ENCODE results near the gene ZPR1. TPM values are rescaled to one million over a fixed set of nuclear protein-coding genes. Genes with fewer than 3 reads are reported as not detected.

The ZPR1 gene
- total and polyA plus RNA-seq, 2 donors (not counting 1 experiment from before 2014, with no cell fraction given) = 17.9 to 63.1 TPM

DNA sequence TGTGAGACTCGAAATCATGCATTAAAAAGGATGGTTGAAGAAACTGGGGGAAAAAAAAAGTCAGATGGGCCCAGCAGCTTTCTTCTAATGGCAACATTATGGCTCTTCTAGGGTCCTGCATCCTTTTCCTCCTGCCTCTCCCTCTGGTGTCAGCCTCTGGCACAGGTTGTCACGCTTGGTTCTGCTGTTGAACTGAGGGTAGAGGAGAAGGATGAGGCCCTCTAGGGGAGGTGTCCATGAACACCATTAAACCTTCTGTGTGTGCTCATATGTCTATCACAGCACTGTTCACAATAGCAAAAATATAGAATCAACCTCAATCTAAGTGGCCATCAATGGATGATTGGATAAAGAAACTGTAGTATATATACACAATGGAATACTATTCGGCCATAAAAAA is 51.1 kb downstream of the ZPR1 start:
- Mint-ChIP-seq H3K4me1 (peaks cover 15% of the 10 kb centered on the region), H3K9me3 (ENCODE audit: insufficient read depth) (no peaks in the 10 kb centered on the region), H3K27ac (no peak overlapping the region), H3K27me3 (no peaks in the 10 kb centered on the region), H3K4me3 (no peak overlapping the region)
- no peak overlapping the region for H3K4me3 ChIP-seq (ENCODE audit: control extremely low read depth in 1 of 5, extremely low read depth in 1 of 5, insufficient read depth in 1 of 5, low read depth in 2 of 5, low read length in 4 of 5)
- ATAC-seq (ENCODE audit: low read depth) (no peak), DNase-seq (no peak)
- no peak overlapping the region for H2AFZ ChIP-seq (ENCODE audit: insufficient read depth, low read depth, low read length, poor library complexity, severe bottlenecking)
- H3K27me3 ChIP-seq (replicated peaks in 1 of 4; ENCODE audit: control extremely low read depth in 1 of 4, control insufficient read depth in 3 of 4, insufficient read depth in 4 of 4, low read length in 3 of 4) = no peaks in the 10 kb centered on the region
- no peak overlapping the region for H3K27ac ChIP-seq (ENCODE audit: low read length in 2 of 2)
- no peaks in the 10 kb centered on the region for H3K79me2 ChIP-seq (ENCODE audit: control insufficient read depth, insufficient read depth, low read length)
- peaks cover 0 to 12% of the 10 kb centered on the region in 2 donors for H3K4me1 ChIP-seq (ENCODE audit: control insufficient read depth in 2 of 2, insufficient read depth in 2 of 2, low read length in 2 of 2)
- intact Hi-C loops (cut with micrococcal nuclease) = no loop called here
- H3K36me3 ChIP-seq (replicated peaks in 1 of 2; ENCODE audit: control extremely low read depth in 1 of 2, control insufficient read depth in 1 of 2, extremely low read depth in 1 of 2, insufficient read depth in 2 of 2, low read length in 1 of 2) = peaks cover 0 to 1% of the 10 kb centered on the region in 2 experiments
- ChIA-PET POLR2A (no interaction called here), CTCF (no interaction called here)
- no peaks in the 10 kb centered on the region for H4K20me1 ChIP-seq (ENCODE audit: control insufficient read depth, insufficient read depth, low read length, poor library complexity, severe bottlenecking)
- no peaks in the 10 kb centered on the region for H3K9me3 ChIP-seq (ENCODE audit: control extremely low read depth in 1 of 3, control insufficient read depth in 2 of 3, insufficient read depth in 1 of 3, low read length in 2 of 3)
- no peak for TF ChIP-seq EZH2 (IDR thresholded peaks at IDR 0.05; ENCODE audit: borderline replicate concordance, insufficient read depth, low read depth, low read length, poor library complexity, severe bottlenecking)
- TF ChIP-seq, protein P1, sequence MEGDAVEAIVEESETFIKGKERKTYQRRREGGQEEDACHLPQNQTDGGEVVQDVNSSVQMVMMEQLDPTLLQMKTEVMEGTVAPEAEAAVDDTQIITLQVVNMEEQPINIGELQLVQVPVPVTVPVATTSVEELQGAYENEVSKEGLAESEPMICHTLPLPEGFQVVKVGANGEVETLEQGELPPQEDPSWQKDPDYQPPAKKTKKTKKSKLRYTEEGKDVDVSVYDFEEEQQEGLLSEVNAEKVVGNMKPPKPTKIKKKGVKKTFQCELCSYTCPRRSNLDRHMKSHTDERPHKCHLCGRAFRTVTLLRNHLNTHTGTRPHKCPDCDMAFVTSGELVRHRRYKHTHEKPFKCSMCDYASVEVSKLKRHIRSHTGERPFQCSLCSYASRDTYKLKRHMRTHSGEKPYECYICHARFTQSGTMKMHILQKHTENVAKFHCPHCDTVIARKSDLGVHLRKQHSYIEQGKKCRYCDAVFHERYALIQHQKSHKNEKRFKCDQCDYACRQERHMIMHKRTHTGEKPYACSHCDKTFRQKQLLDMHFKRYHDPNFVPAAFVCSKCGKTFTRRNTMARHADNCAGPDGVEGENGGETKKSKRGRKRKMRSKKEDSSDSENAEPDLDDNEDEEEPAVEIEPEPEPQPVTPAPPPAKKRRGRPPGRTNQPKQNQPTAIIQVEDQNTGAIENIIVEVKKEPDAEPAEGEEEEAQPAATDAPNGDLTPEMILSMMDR (IDR thresholded peaks at IDR 0.05) = no peak
- H3K4me2 ChIP-seq (replicated peaks; ENCODE audit: low read depth, low read length, poor library complexity, severe bottlenecking) = no peak overlapping the region
- H3K9ac ChIP-seq (ENCODE audit: low read length) = no peak overlapping the region
- WGBS (ENCODE audit: insufficient coverage) = no CpG with 5 or more reads among the region's 3 CpGs

DNA sequence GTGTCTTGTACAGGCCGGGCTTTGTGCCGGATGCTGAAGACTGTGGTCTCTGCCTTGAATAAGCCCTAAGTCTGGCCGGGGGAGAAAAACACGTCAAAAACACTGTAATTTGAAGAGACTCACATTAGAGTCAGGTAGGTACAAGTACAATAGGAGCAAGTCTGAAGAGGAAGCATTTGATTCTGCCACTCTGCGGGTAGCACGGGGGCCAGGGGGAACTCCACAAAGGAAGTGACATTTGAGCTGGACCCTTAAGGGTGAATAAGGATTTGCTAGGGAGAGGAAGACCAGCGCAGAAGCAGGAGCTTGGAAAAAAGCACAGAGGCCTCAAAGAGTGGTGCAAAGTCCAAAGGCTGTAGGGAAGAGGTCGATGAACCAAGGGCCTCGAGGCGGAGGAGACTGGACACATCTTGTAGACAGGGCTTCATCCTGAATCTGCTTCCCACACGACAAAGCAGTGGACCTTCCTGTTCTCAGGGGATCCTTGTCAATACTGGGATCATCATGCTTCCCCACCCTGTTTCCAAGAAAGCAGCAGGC is 53.8 kb downstream of the ZPR1 start:
- H3K9ac ChIP-seq (ENCODE audit: low read length) = no peak overlapping the region
- H3K4me2 ChIP-seq (replicated peaks; ENCODE audit: low read depth, low read length, poor library complexity, severe bottlenecking) = no peak overlapping the region
- ATAC-seq (ENCODE audit: low read depth) (no peak), DNase-seq (peak; percentile 21)
- H3K4me1 ChIP-seq (ENCODE audit: control insufficient read depth in 2 of 2, insufficient read depth in 2 of 2, low read length in 2 of 2) = peaks cover 0 to 12% of the 10 kb centered on the region in 2 donors
- ChIA-PET POLR2A (no interaction called here), CTCF (interaction anchor here (0.6 to 2.1 kb wide), 6 partner anchors 9 to 494 kb away, joined by 3 to 19 read pairs (median 4); no protein-coding TSS in a partner anchor)
- no peak overlapping the region for H3K4me3 Mint-ChIP-seq
- H3K79me2 ChIP-seq (ENCODE audit: control insufficient read depth, insufficient read depth, low read length) = no peaks in the 10 kb centered on the region
- H3K27me3 Mint-ChIP-seq = no peaks in the 10 kb centered on the region
- H3K4me1 Mint-ChIP-seq = peaks cover 15% of the 10 kb centered on the region
- TF ChIP-seq, protein P1 (IDR thresholded peaks at IDR 0.05) = no peak
- TF ChIP-seq EZH2 (IDR thresholded peaks at IDR 0.05; ENCODE audit: borderline replicate concordance, insufficient read depth, low read depth, low read length, poor library complexity, severe bottlenecking) = no peak
- intact Hi-C loops (cut with micrococcal nuclease) = no loop called here
- H2AFZ ChIP-seq (ENCODE audit: insufficient read depth, low read depth, low read length, poor library complexity, severe bottlenecking) = no peak overlapping the region
- H3K9me3 ChIP-seq (ENCODE audit: control extremely low read depth in 1 of 3, control insufficient read depth in 2 of 3, insufficient read depth in 1 of 3, low read length in 2 of 3) = no peaks in the 10 kb centered on the region
- H3K36me3 ChIP-seq (replicated peaks in 1 of 2; ENCODE audit: control extremely low read depth in 1 of 2, control insufficient read depth in 1 of 2, extremely low read depth in 1 of 2, insufficient read depth in 2 of 2, low read length in 1 of 2) = peaks cover 0 to 1% of the 10 kb centered on the region in 2 experiments
- H3K4me3 ChIP-seq (ENCODE audit: control extremely low read depth in 1 of 5, extremely low read depth in 1 of 5, insufficient read depth in 1 of 5, low read depth in 2 of 5, low read length in 4 of 5) = no peak overlapping the region
- H3K27ac Mint-ChIP-seq = no peak overlapping the region
- H3K27ac ChIP-seq (ENCODE audit: low read length in 2 of 2) = no peak overlapping the region
- no peaks in the 10 kb centered on the region for H4K20me1 ChIP-seq (ENCODE audit: control insufficient read depth, insufficient read depth, low read length, poor library complexity, severe bottlenecking)
- H3K27me3 ChIP-seq (replicated peaks in 1 of 4; ENCODE audit: control extremely low read depth in 1 of 4, control insufficient read depth in 3 of 4, insufficient read depth in 4 of 4, low read length in 3 of 4) = no peaks in the 10 kb centered on the region
- H3K9me3 Mint-ChIP-seq (ENCODE audit: insufficient read depth) = no peaks in the 10 kb centered on the region
- 56% methylated on average over 10 of the region's 11 CpGs for whole genome bisulfite sequencing (ENCODE audit: insufficient coverage)
